ENCODE results near the gene CDC73.
"Not testable (repeated sequence)": the region's sequence is repeated elsewhere in the genome, so short reads cannot be mapped to it uniquely, and the experiment has no call there.

CDC73 gene

DNA sequence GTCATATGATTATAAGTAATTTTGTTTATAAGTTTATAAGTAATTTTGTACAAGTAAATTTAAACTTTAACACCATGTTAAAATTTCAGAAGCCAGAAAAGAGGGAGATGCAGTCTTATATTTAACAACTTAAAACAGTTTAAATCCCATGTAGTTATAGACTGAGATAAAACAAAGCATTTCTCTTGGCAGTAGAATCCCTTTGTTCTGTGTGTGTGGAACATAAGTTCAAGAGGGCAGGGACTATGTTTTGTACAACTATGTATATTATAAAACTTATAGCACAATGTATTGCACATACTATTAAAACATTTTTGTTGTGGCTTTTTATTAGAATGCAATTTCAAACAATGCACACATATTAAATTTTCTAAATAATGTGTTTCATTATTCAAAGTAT is 109.3 kb downstream of the CDC73 start:
- not testable (repeated sequence) for DNase-seq (ENCODE audit: low read depth)

DNA sequence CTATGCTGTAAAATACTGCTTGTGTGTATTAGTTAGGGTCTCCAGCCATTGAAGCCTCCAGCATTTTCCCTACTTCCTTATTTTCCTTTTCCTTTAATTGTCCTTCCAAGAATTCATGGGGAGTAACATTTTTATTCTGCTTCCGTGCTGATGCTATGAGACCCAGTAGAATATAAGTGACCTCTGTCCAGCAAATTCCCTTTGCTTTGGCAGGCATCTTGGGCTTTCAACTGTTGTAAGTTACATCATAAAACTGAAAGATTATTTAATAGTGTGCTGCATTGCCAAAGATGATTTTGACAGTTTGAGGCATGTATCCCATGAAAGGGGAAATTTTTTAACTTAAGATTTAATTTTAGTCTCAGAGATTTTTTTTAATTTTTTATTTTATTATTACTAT is 112.7 kb downstream of the CDC73 start:
- no peak for DNase-seq (ENCODE audit: low read depth)

GRCh38 chr1:193237381-193237978 is 115.6 kb downstream of the CDC73 start:
- DNase-seq (ENCODE audit: low read depth), result no peak

GRCh38 chr1:193240609-193241008 is 118.8 kb downstream of the CDC73 start:
- DNase-seq (ENCODE audit: low read depth), result no peak

- DNase-seq (ENCODE audit: low read depth), result no peak
Observed at GRCh38 chr1:193241132-193241827, 119.4 kb downstream of the CDC73 start.

DNA sequence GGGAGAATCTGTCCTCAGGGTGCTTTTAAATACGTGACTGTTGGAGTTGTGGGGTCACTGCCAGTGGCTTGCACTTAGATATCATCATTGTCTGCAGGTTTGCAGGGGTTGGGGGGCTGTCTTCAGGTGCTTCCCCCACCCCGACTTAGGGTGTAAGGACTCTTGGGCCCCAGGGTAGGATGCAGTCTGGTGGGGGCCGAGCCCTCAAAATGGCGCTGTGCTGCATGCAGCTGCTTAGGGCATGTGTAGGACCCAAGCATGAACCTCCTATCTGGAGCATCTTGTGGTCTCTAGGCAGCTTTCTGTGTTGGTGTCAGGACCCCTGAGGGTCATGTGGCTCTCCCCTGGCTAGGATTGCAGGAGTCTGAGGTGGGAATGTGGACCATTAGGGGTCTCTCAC is 120.2 kb downstream of the CDC73 start:
- DNase-seq (ENCODE audit: low read depth), result no peak

DNA sequence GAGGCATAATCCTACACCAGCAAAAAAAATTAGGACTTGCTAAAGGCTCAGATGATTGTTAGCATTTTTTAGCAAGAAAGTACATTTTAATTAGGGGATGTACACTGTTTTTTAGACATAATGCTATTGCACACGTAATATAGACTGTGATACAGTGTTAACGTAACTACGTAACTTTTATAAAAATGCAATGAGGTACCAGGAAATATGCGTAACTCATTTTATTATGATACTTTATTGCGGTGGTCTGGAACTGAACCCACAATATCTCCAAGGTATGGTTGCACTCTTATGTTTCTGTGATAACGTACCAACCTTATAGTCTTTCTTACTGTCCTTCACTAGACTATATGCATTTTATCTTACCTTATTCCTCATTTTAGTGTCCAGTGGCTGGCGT is 127.4 kb downstream of the CDC73 start:
- no peak for DNase-seq (ENCODE audit: low read depth)

GRCh38 chr1:193251950-193252349 is 130.1 kb downstream of the CDC73 start:
- DNase-seq (ENCODE audit: low read depth), result no peak

GRCh38 chr1:193256019-193256418 is 134.2 kb downstream of the CDC73 start:
- no peak for DNase-seq (ENCODE audit: low read depth)

GRCh38 chr1:193259636-193260035 is 137.8 kb downstream of the CDC73 start:
- DNase-seq (ENCODE audit: low read depth), result no peak

GRCh38 chr1:193260056-193260745 is 138.4 kb downstream of the CDC73 start:
- no peak for DNase-seq (ENCODE audit: low read depth)

- no peak for DNase-seq (ENCODE audit: low read depth)
Observed at GRCh38 chr1:193260896-193261295, 139.1 kb downstream of the CDC73 start.

DNA sequence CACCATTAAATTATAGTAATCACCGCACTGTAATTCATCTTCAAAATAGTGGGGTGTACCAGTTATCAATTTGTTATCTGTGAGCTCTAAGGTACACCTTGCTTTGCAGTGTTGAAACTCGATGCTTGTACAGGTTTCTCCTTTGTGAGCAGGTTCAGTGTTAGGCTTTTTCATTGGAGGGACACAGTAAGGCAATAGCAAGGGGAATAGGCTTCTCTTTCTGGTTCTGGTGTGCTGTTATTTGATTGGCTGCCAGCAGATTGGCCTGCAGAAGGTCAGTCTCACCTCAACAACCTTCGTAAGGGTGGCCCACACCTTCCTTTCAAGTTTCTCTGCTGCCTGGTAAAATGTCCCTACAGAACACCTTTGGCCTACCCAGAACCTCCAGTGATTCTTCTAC is 140.8 kb downstream of the CDC73 start:
- DNase-seq (ENCODE audit: low read depth), result no peak

DNA sequence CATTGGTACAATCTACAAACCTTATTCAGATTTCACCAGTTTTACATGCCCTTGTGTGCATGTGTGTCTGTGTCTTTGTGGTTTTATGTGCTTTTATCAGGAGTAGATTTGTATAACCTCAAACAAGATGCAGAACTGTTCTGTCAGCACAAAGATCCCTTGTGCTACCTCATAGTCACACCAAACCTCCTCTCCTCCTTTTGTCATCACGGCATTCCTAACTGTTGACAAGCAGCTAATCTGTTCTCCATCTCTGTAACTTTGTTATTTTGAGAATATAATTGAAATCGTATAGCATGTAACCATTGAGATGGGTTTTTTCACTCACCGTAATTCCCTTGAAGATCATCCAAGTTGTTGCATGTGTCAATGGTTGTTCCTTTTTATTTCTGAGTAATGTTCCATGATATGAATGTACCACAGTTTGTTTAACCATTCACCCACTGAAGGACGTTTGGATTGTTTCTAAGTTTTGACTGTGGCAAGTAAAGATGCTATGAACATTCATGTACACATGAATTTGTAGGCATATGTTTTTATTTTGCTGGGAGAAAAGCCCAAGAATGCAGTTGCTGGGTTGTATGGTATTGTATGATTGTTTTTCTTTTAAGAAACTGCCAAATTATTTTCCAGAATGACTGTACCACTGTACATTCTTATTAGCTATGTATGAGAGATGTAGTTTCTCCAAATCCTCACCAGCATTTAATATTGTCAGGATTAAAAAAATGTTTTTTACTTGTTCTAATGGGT is 142.7 kb downstream of the CDC73 start:
- no peak for DNase-seq (ENCODE audit: low read depth)

GRCh38 chr1:193265716-193266115 is 143.9 kb downstream of the CDC73 start:
- DNase-seq (ENCODE audit: low read depth), result no peak

DNA sequence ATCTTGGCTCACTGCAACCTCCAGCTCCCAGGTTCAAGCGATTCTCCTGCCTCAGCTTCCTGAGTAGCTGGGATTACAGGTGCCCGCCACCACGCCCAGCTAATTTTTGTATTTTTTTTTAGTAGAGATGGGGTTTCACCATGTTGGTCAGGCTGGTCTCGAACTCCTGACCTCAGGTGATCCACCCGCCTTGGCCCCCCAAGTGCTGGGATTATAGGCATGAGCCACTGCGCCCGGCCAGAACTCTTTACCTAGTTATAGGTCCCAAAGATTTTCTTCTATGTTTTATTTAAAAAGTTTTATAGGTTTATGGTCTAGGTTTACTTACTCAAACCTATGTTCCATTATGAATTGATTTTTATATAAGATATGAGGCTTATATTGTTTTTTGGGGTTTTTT is 145.0 kb downstream of the CDC73 start:
- DNase-seq (ENCODE audit: low read depth), result not testable (repeated sequence)

DNA sequence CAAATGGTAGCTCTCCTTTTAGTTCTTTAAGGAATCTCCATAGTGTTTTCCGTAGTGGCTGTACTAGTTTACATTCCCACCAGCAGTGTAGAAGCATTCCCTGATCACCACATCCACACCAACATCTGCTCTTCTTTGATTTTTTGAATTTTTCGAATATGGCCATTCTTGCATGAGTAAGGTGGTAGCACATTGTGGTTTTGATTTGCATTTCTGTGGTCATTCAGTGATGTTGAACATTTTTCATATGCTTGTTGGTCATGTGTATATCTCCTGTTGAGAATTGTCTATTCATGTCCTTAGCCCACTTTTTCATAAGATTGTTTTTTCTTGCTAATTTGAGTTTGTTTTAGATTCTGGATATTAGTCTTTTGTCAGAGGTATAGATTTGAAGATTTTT is 149.2 kb downstream of the CDC73 start:
- DNase-seq (ENCODE audit: low read depth), result no peak

DNA sequence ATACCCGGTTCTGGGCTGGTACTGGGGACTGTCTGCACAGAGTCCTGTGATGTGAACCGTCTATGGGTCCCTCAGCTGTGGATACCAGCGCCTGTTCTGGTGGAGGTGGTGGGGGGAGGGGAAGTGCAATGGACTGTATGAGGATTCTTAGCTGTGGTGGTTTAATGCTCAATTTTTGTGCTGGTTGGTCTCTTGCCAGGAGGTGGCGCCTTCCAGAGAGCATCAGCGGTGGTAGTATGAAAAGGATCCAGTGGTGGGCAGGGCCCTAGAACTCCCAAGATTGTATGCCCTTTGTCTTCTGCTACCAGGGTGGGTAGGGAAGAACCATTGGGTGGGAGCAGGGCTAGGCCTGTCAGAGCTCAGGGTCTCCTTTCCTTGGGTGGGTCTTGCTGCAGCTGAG is 153.9 kb downstream of the CDC73 start:
- no peak for DNase-seq (ENCODE audit: low read depth)

GRCh38 chr1:193278968-193279367 is 157.1 kb downstream of the CDC73 start:
- DNase-seq (ENCODE audit: low read depth), result no peak

DNA sequence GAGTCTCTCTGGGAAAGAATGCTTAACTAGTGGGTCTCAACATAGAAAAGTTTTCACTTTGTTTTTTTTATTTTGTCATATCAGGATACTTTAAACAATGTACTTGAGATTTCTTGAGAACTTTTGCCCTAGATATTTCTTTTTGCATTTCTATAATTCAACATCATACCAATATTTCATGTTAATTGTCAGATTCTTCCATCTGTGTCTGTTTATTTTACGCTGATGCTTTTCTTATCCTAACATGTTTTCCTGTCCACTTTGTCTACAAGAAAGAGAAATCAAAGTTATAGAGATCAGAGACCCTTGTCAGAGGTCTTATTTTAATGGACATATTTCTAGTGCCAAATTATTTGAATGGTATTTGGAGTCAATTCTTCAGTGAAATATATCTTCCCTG is 160.1 kb downstream of the CDC73 start:
- DNase-seq (ENCODE audit: low read depth), result no peak

DNA sequence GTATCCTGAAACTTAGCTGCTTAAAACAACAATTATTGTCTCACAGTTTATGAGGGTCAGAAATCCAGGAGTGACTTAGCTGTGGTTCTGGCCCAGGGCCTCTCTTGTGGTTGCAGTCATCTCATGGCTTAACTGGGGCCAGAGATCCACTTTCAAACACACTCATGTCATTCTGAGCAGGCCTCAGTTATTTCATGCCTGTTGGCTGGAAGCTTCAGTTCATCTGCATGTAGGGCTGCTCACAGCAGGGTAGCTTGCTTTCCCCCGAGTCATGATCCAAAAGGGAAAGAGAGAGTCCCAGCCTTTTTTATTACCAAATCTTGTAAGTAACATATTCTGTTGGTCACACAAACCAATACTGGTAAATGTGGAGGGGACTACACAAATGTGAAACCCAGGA is 161.2 kb downstream of the CDC73 start:
- no peak for DNase-seq (ENCODE audit: low read depth)

- DNase-seq (ENCODE audit: low read depth), result no peak
Observed at GRCh38 chr1:193284219-193284618, 162.4 kb downstream of the CDC73 start.

DNA sequence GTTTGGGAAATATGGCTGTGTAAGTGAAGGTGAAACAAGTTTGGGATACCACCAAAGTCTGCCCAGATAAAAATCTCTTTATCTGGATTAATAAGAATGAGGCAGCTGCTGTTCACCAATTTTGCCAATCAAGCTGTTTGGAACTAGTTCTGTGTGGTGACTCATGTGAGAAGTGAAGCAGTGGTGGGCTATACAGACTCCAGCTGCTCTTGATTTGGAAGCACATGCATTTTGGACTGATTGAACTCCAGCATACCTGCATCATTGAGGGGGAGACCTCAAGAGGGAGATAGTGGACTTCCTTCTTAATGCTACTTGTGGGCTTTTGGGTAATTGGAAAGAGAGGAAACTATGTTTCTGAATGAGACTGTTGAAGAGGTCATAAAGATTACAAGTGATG is 163.8 kb downstream of the CDC73 start:
- DNase-seq (ENCODE audit: low read depth), result no peak
